Astrocyte (in vitro differentiated cells and primary cell): ENCODE data around the gene MUC6.

Experiments
- EZH2 ChIP-seq: IDR thresholded peaks from 2 replicates; pipeline ENCODE4 v1.6.1; 2012; ENCODE audit warnings: mild to moderate bottlenecking, low read length, inconsistent platforms; ENCODE audit not compliant: insufficient read depth
- TF ChIP-seq, protein P1 (sequence below): IDR thresholded peaks from 2 replicates; pipeline ENCODE4 v1.5.1; 2011; ENCODE audit warnings: low read depth, mild to moderate bottlenecking, inconsistent platforms, low read length, moderate library complexity; ENCODE audit not compliant: insufficient read depth

DNA sequence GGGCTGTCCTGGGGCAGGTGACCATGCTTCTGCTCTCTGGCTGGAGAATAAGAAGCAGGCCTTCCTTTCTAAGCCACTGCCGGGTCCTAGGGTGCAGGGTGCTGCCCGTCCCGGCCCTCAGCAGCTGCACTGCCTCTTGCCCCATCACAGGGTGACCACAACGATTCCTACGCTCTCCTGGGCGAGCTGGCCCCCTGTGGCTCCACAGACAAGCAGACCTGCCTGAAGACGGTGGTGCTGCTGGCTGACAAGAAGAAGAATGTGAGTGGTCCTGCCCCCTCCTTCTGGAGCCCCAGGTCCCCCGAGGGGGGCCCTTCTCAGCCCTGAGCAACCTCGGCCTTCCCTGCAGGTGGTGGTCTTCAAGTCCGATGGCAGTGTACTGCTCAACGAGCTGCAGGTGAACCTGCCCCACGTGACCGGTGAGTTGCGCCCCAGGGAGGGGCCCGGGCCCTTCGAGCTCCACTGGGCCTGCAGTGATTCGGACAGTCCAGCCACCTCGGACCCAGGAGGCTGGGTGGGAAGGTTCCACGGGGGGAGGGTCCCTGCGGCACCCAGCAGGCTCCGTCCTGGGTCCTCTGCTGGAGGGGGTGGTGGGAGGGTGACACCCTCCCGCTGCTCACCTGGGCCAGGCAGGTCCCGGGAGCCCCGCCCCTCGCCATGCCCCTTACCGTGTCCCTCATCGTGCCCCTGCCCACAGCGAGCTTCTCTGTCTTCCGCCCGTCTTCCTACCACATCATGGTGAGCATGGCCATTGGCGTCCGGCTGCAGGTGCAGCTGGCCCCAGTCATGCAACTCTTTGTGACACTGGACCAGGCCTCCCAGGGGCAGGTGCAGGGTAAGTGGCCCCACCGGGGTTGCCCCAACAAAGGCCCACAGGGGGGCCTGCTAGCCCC lies 46.5 kb upstream of the MUC6 start:
- TF ChIP-seq, protein P1, sequence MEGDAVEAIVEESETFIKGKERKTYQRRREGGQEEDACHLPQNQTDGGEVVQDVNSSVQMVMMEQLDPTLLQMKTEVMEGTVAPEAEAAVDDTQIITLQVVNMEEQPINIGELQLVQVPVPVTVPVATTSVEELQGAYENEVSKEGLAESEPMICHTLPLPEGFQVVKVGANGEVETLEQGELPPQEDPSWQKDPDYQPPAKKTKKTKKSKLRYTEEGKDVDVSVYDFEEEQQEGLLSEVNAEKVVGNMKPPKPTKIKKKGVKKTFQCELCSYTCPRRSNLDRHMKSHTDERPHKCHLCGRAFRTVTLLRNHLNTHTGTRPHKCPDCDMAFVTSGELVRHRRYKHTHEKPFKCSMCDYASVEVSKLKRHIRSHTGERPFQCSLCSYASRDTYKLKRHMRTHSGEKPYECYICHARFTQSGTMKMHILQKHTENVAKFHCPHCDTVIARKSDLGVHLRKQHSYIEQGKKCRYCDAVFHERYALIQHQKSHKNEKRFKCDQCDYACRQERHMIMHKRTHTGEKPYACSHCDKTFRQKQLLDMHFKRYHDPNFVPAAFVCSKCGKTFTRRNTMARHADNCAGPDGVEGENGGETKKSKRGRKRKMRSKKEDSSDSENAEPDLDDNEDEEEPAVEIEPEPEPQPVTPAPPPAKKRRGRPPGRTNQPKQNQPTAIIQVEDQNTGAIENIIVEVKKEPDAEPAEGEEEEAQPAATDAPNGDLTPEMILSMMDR, result no peak
- no peak for TF ChIP-seq EZH2
